ENCODE results near the gene MDC1. TPM values are rescaled to one million over a fixed set of nuclear protein-coding genes. Genes with fewer than 3 reads are reported as not detected.
A peak's percentile ranks its signal among the peaks of the same experiment; 100 is the strongest.

MDC1 gene
- total RNA-seq, 1 experiment from 2014 or later = 95.9 TPM

DNA sequence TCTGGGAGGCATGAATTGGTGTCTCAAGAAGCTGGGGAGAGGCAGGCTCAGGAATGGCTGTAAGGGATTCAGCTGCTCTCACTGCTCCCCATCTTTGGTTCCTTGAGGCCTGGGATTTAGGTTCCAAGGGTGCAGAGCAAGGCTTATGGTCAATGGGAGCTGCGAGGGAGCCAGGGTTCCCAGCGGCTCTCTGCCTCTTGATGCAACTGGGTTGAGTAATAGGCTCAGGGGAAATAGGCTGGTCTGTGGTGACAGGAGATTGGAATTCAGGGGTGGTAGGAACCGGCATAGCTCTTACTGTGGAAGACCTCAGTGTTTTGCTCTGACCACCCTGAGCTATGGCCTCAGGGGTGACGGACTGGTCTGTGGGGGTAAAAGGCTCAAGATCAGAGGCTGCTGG is 13.3 kb downstream of the MDC1 start:
- H3K27ac Mint-ChIP-seq = no peak overlapping the region
- H3K36me3 Mint-ChIP-seq = peaks cover 69% of the 10 kb centered on the region
- H3K4me1 Mint-ChIP-seq = peaks cover 18% of the 10 kb centered on the region
- H3K9me3 Mint-ChIP-seq = no peaks in the 10 kb centered on the region
- POLR2A ChIA-PET = interaction anchor here (1.4 to 2.7 kb wide), 3 partner anchors 8 to 17 kb away, joined by 3 to 9 read pairs (median 4); partner anchors contain the start of genes MDC1 and TUBB
- CTCF ChIA-PET = interaction anchor here (0.6 to 2.4 kb wide), 6 partner anchors 13 to 142 kb away, joined by 3 to 8 read pairs (median 6); partner anchors contain the start of genes DHX16, MDC1 and NRM
- no peak overlapping the region for H3K4me3 Mint-ChIP-seq
- no peak for ATAC-seq
- H3K27me3 Mint-ChIP-seq (ENCODE audit: low read depth) = no peaks in the 10 kb centered on the region; the same call in 1 of the 2 replicates
- no peak for DNase-seq (ENCODE audit: low spot score)
- TF ChIP-seq NR3C1 (CRISPR knock-in tag; conservative IDR thresholded peaks at IDR 0.05; ENCODE audit: low read depth) (no peak), ZNF138 (CRISPR knock-in tag; conservative IDR thresholded peaks at IDR 0.05) (no peak)

DNA sequence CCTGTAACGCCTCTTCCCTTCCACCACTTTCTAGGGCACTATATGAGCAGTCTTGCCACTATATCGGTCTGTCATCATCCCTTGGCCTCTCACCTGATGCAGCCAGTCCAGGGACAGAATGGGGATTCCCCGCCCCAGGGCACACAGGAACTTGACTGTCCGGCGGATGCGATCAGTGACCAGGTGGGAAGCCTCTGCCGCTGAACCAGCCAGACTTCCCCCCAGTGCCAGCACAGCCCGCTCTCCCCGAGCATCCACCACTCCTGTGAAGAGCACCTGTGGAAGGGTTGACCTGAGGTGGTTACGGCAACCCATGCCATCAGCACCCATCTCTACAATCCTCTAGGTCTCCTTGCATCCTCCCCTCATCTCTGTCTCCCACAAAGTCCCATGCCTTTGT is 14.1 kb downstream of the MDC1 start:
- no peak overlapping the region for H3K4me3 Mint-ChIP-seq
- H3K36me3 Mint-ChIP-seq = peaks cover 61% of the 10 kb centered on the region
- CTCF ChIA-PET = interaction anchor here (1.0 to 2.4 kb wide), 3 partner anchors 14 to 31 kb away, joined by 3 to 6 read pairs (median 5); partner anchors contain the start of genes DHX16 and MDC1
- POLR2A ChIA-PET = interaction anchor here (0.9 to 1.6 kb wide), 3 partner anchors 7 to 18 kb away, joined by 3 to 7 read pairs (median 4); partner anchors contain the start of gene TUBB
- no peaks in the 10 kb centered on the region; the same call in 1 of the 2 replicates for H3K27me3 Mint-ChIP-seq (ENCODE audit: low read depth)
- H3K9me3 Mint-ChIP-seq = no peaks in the 10 kb centered on the region
- DNase-seq (ENCODE audit: low spot score) (no peak), ATAC-seq (no peak)
- no peak overlapping the region for H3K27ac Mint-ChIP-seq
- peaks cover 15% of the 10 kb centered on the region for H3K4me1 Mint-ChIP-seq
- TF ChIP-seq OVOL2 (CRISPR knock-in tag; IDR thresholded peaks at IDR 0.05; ENCODE audit: borderline replicate concordance) (no peak), ZNF232 (CRISPR knock-in tag; IDR thresholded peaks at IDR 0.05) (no peak), ZNF138 (CRISPR knock-in tag; conservative IDR thresholded peaks at IDR 0.05) (no peak), MYBL2 (CRISPR knock-in tag; IDR thresholded peaks at IDR 0.05) (no peak), SOX15 (CRISPR knock-in tag; IDR thresholded peaks at IDR 0.05) (no peak), NR3C1 (CRISPR knock-in tag; conservative IDR thresholded peaks at IDR 0.05; ENCODE audit: low read depth) (no peak), ZNF416 (CRISPR knock-in tag; IDR thresholded peaks at IDR 0.05) (no peak), NFE2L1 (CRISPR knock-in tag; IDR thresholded peaks at IDR 0.05) (no peak), NFYB (CRISPR knock-in tag; conservative IDR thresholded peaks at IDR 0.05; ENCODE audit: low read depth) (no peak), ZNF671 (CRISPR knock-in tag; IDR thresholded peaks at IDR 0.05) (no peak), ZNF263 (CRISPR knock-in tag; IDR thresholded peaks at IDR 0.05; ENCODE audit: low read depth) (no peak), GTF2I (CRISPR knock-in tag; conservative IDR thresholded peaks at IDR 0.05) (no peak)
- TF ChIP-seq, protein P1, sequence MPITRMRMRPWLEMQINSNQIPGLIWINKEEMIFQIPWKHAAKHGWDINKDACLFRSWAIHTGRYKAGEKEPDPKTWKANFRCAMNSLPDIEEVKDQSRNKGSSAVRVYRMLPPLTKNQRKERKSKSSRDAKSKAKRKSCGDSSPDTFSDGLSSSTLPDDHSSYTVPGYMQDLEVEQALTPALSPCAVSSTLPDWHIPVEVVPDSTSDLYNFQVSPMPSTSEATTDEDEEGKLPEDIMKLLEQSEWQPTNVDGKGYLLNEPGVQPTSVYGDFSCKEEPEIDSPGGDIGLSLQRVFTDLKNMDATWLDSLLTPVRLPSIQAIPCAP (CRISPR knock-in tag; IDR thresholded peaks at IDR 0.05) = no peak
- TF ChIP-seq, protein P2, sequence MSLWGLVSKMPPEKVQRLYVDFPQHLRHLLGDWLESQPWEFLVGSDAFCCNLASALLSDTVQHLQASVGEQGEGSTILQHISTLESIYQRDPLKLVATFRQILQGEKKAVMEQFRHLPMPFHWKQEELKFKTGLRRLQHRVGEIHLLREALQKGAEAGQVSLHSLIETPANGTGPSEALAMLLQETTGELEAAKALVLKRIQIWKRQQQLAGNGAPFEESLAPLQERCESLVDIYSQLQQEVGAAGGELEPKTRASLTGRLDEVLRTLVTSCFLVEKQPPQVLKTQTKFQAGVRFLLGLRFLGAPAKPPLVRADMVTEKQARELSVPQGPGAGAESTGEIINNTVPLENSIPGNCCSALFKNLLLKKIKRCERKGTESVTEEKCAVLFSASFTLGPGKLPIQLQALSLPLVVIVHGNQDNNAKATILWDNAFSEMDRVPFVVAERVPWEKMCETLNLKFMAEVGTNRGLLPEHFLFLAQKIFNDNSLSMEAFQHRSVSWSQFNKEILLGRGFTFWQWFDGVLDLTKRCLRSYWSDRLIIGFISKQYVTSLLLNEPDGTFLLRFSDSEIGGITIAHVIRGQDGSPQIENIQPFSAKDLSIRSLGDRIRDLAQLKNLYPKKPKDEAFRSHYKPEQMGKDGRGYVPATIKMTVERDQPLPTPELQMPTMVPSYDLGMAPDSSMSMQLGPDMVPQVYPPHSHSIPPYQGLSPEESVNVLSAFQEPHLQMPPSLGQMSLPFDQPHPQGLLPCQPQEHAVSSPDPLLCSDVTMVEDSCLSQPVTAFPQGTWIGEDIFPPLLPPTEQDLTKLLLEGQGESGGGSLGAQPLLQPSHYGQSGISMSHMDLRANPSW (CRISPR knock-in tag; conservative IDR thresholded peaks at IDR 0.05; ENCODE audit: low read depth) = no peak
- TF ChIP-seq, protein P3, sequence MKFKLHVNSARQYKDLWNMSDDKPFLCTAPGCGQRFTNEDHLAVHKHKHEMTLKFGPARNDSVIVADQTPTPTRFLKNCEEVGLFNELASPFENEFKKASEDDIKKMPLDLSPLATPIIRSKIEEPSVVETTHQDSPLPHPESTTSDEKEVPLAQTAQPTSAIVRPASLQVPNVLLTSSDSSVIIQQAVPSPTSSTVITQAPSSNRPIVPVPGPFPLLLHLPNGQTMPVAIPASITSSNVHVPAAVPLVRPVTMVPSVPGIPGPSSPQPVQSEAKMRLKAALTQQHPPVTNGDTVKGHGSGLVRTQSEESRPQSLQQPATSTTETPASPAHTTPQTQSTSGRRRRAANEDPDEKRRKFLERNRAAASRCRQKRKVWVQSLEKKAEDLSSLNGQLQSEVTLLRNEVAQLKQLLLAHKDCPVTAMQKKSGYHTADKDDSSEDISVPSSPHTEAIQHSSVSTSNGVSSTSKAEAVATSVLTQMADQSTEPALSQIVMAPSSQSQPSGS (CRISPR knock-in tag; IDR thresholded peaks at IDR 0.05; ENCODE audit: borderline replicate concordance, low read depth) = no peak

DNA sequence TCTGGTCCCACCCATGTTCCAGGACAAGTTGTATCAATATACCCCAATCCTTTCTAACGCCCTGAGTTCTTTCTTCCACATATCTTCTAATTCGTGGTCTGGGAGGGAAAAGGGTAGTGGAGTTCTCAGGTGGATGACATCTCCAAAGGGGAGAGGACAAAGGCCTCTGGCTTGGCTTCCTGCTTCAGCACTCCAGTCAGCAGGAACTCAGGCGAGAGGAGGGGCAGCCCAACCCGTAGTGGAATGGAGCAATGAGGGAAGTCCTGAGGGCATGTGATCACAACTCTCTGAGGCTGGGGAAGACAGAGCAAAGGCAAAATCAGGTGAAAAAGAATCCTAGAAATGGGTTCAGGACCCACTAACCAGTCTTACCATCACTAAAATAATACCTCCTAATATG is 16.7 kb downstream of the MDC1 start:
- H3K27ac Mint-ChIP-seq = no peak overlapping the region; the same call in 1 of the 2 replicates
- TF ChIP-seq, protein P4, sequence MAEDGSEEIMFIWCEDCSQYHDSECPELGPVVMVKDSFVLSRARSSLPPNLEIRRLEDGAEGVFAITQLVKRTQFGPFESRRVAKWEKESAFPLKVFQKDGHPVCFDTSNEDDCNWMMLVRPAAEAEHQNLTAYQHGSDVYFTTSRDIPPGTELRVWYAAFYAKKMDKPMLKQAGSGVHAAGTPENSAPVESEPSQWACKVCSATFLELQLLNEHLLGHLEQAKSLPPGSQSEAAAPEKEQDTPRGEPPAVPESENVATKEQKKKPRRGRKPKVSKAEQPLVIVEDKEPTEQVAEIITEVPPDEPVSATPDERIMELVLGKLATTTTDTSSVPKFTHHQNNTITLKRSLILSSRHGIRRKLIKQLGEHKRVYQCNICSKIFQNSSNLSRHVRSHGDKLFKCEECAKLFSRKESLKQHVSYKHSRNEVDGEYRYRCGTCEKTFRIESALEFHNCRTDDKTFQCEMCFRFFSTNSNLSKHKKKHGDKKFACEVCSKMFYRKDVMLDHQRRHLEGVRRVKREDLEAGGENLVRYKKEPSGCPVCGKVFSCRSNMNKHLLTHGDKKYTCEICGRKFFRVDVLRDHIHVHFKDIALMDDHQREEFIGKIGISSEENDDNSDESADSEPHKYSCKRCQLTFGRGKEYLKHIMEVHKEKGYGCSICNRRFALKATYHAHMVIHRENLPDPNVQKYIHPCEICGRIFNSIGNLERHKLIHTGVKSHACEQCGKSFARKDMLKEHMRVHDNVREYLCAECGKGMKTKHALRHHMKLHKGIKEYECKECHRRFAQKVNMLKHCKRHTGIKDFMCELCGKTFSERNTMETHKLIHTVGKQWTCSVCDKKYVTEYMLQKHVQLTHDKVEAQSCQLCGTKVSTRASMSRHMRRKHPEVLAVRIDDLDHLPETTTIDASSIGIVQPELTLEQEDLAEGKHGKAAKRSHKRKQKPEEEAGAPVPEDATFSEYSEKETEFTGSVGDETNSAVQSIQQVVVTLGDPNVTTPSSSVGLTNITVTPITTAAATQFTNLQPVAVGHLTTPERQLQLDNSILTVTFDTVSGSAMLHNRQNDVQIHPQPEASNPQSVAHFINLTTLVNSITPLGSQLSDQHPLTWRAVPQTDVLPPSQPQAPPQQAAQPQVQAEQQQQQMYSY (CRISPR knock-in tag; IDR thresholded peaks at IDR 0.05) = no peak
- TF ChIP-seq, protein P5, sequence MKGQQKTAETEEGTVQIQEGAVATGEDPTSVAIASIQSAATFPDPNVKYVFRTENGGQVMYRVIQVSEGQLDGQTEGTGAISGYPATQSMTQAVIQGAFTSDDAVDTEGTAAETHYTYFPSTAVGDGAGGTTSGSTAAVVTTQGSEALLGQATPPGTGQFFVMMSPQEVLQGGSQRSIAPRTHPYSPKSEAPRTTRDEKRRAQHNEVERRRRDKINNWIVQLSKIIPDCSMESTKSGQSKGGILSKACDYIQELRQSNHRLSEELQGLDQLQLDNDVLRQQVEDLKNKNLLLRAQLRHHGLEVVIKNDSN (CRISPR knock-in tag; IDR thresholded peaks at IDR 0.05) = 0 out of 2 replicates have a peak, but pooled peaks have one; percentile 18
- no peak for TF ChIP-seq ZNF219 (CRISPR knock-in tag; IDR thresholded peaks at IDR 0.05; ENCODE audit: borderline replicate concordance)
- no peak for DNase-seq (ENCODE audit: low spot score)
- no peaks in the 10 kb centered on the region; the same call in 1 of the 2 replicates for H3K27me3 Mint-ChIP-seq (ENCODE audit: low read depth)
- H3K4me1 Mint-ChIP-seq = peaks cover 5% of the 10 kb centered on the region
- H3K4me3 Mint-ChIP-seq = no peak overlapping the region
- ChIA-PET CTCF (interaction anchor here (1.5 kb wide), 1 partner anchor 21 kb away, joined by 3 read pairs; no protein-coding TSS in a partner anchor), POLR2A (no interaction called here)
- ATAC-seq = peak; percentile 78
- H3K9me3 Mint-ChIP-seq = no peaks in the 10 kb centered on the region
- peaks cover 45% of the 10 kb centered on the region for H3K36me3 Mint-ChIP-seq
